Measurements from ENCODE around the gene CARS2. TPM values are rescaled to one million over a fixed set of nuclear protein-coding genes. Genes with fewer than 3 reads are reported as not detected.

Gene CARS2
- total and polyA plus RNA-seq, 4 experiments from 2014 or later, result 36.0 to 102 (median 79.6) TPM

- H3K9me3 ChIP-seq (ENCODE audit: control insufficient read depth in 1 of 2, low read length in 2 of 2), result no peaks in the 10 kb centered on the region
- CTCF ChIA-PET (ENCODE audit: partially characterized antibody), result interaction anchor here (0.7 to 1.5 kb wide), 5 partner anchors 11 to 229 kb away, joined by 3 to 11 read pairs (median 4); no protein-coding TSS in a partner anchor
Observed at GRCh38 chr13:110592665-110593064, 113.3 kb downstream of the CARS2 start.

More at GRCh38 chr13:110592665-110593064, 113.3 kb downstream of the CARS2 start:
- DNase-seq, result no peak
- POLR2A ChIA-PET (ENCODE audit: partially characterized antibody), result no interaction called here
- Mint-ChIP-seq H3K4me3 (no peak overlapping the region), H3K9me3 (no peaks in the 10 kb centered on the region), H3K27me3 (peaks cover 0 to 2% of the 10 kb centered on the region in 2 donors), H3K27ac (no peak overlapping the region), H3K4me1 (peaks cover 0 to 2% (median 1%) of the 10 kb centered on the region in 4 donors), H3K36me3 (no peaks in the 10 kb centered on the region)
- Histone ChIP-seq H3K27me3 (ENCODE audit: insufficient read depth, low read length) (no peaks in the 10 kb centered on the region), H3K27ac (ENCODE audit: low read depth, low read length) (no peak overlapping the region), H3K36me3 (ENCODE audit: insufficient read depth, low read length) (no peaks in the 10 kb centered on the region), H3K4me1 (ENCODE audit: insufficient read depth, low read length) (no peaks in the 10 kb centered on the region), H3K4me3 (ENCODE audit: low read length in 2 of 2) (no peak overlapping the region)
- intact Hi-C loops (cut with micrococcal nuclease), result loop anchor here (5.0 kb wide), 1 partner anchor 455 kb away; no protein-coding TSS in a partner anchor

Other genes with a start within 250 kb of the CARS2 start
- 1 to 10 TPM; 2.2 to 3.2 TPM for gene RAB20, start 144.4 kb downstream of the CARS2 start, total RNA-seq
- gene RAB20, start 144.4 kb downstream of the CARS2 start, polyA plus RNA-seq, result 1 to 10 TPM; 2.8 to 5.7 TPM
- 10 to 100 TPM; 32.6 to 33.4 TPM for gene NAXD, start 90.6 kb downstream of the CARS2 start, total RNA-seq
- gene NAXD, start 90.6 kb downstream of the CARS2 start, polyA plus RNA-seq, result 10 to 100 TPM; 20.4 TPM
- 10 to 100 TPM; 27.4 to 29.4 TPM for gene ING1, start 7.6 kb upstream of the CARS2 start, total RNA-seq
- 10 to 100 TPM in 1 of 2 donors, 1 to 10 TPM in 1; 9.1 to 16.7 TPM for gene ING1, start 7.6 kb upstream of the CARS2 start, polyA plus RNA-seq
- gene ANKRD10, start 209.0 kb upstream of the CARS2 start, total RNA-seq, result 100 to 1,000 TPM; 127 to 140 TPM
- 10 to 100 TPM; 53.0 to 63.2 TPM for gene ANKRD10, start 209.0 kb upstream of the CARS2 start, polyA plus RNA-seq

Measured in CD4-positive, alpha-beta memory T cell (primary cell).